ENCODE data around the gene TRAPPC3L. TPM values are rescaled to one million over a fixed set of nuclear protein-coding genes. Genes with fewer than 3 reads are reported as not detected.

TRAPPC3L gene
- total RNA-seq, 4 donors from 2014 or later, result not detected

- Histone ChIP-seq H3K36me3 (no peaks in the 10 kb centered on the region), H3K27me3 (no peaks in the 10 kb centered on the region), H3K9me3 (no peaks in the 10 kb centered on the region), H3K4me1 (no peaks in the 10 kb centered on the region), H3K4me3 (no peak overlapping the region), H3K27ac (no peak overlapping the region)
- TF ChIP-seq POLR2A (IDR thresholded peaks at IDR 0.05) (no peak), CTCF (IDR thresholded peaks at IDR 0.05) (no peak)
- DNase-seq, result no peak
Measured at GRCh38 chr6:116564311-116564710, 18.8 kb upstream of the TRAPPC3L start.

GRCh38 chr6:116563830-116564229, 18.3 kb upstream of the TRAPPC3L start:
- H3K4me3 ChIP-seq, result no peak overlapping the region
- H3K4me1 ChIP-seq, result no peaks in the 10 kb centered on the region
- no peaks in the 10 kb centered on the region for H3K27me3 ChIP-seq
- TF ChIP-seq POLR2A (IDR thresholded peaks at IDR 0.05), result no peak
- no peak for TF ChIP-seq CTCF (IDR thresholded peaks at IDR 0.05)
- no peak overlapping the region for H3K27ac ChIP-seq
- H3K36me3 ChIP-seq, result no peaks in the 10 kb centered on the region
- no peak for DNase-seq
- H3K9me3 ChIP-seq, result no peaks in the 10 kb centered on the region

- H3K27ac ChIP-seq, result no peak overlapping the region
- no peaks in the 10 kb centered on the region for H3K4me1 ChIP-seq
- no peak for DNase-seq
- no peaks in the 10 kb centered on the region for H3K9me3 ChIP-seq
- no peak overlapping the region for H3K4me3 ChIP-seq
- TF ChIP-seq POLR2A (IDR thresholded peaks at IDR 0.05) (no peak), CTCF (IDR thresholded peaks at IDR 0.05) (no peak)
- no peaks in the 10 kb centered on the region for H3K27me3 ChIP-seq
- no peaks in the 10 kb centered on the region for H3K36me3 ChIP-seq
Measured at GRCh38 chr6:116562614-116563013, 17.1 kb upstream of the TRAPPC3L start.

GRCh38 chr6:116562019-116562403, 16.5 kb upstream of the TRAPPC3L start:
- no peaks in the 10 kb centered on the region for H3K36me3 ChIP-seq
- no peaks in the 10 kb centered on the region for H3K9me3 ChIP-seq
- no peak for DNase-seq
- H3K4me3 ChIP-seq, result no peak overlapping the region
- no peaks in the 10 kb centered on the region for H3K4me1 ChIP-seq
- H3K27me3 ChIP-seq, result no peaks in the 10 kb centered on the region
- no peak overlapping the region for H3K27ac ChIP-seq
- TF ChIP-seq CTCF (IDR thresholded peaks at IDR 0.05) (no peak), POLR2A (IDR thresholded peaks at IDR 0.05) (no peak)

GRCh38 chr6:116561377-116562018, 16.0 kb upstream of the TRAPPC3L start:
- no peaks in the 10 kb centered on the region for H3K4me1 ChIP-seq
- DNase-seq, result peak; percentile 65 to 91 (median 70)
- H3K36me3 ChIP-seq, result no peaks in the 10 kb centered on the region
- H3K27ac ChIP-seq, result no peak overlapping the region
- no peaks in the 10 kb centered on the region for H3K9me3 ChIP-seq
- TF ChIP-seq POLR2A (IDR thresholded peaks at IDR 0.05) (no peak), CTCF (IDR thresholded peaks at IDR 0.05) (peak; percentile 78 to 89 (median 86))
- peak overlapping the region in 2 of 4 donors; percentile 16 to 23 for H3K4me3 ChIP-seq
- no peaks in the 10 kb centered on the region for H3K27me3 ChIP-seq

- DNase-seq, result no peak
- H3K9me3 ChIP-seq, result no peaks in the 10 kb centered on the region
- H3K27me3 ChIP-seq, result no peaks in the 10 kb centered on the region
- H3K27ac ChIP-seq, result no peak overlapping the region
- no peak overlapping the region for H3K4me3 ChIP-seq
- no peaks in the 10 kb centered on the region for H3K36me3 ChIP-seq
- no peaks in the 10 kb centered on the region for H3K4me1 ChIP-seq
- no peak for TF ChIP-seq POLR2A (IDR thresholded peaks at IDR 0.05)
- TF ChIP-seq CTCF (IDR thresholded peaks at IDR 0.05), result no peak
Measured at GRCh38 chr6:116560130-116560529, 14.6 kb upstream of the TRAPPC3L start.
